Psoas muscle (tissue), 8 donors: ENCODE measurements around the gene CDK17. TPM values are rescaled to one million over a fixed set of nuclear protein-coding genes. Genes with fewer than 3 reads are reported as not detected.

Source experiments
- ATAC-seq, 4 donors: fragments of 200-7000 bp; cut with Tn5 transposase; one replicate each; pipeline ENCODE4 v1.9.1; 2020; ENCODE audit warnings: moderate library complexity in 3 of 4, mild to moderate bottlenecking in 2 of 4
- DNase-seq, 2 donors: peaks; one replicate each; pipeline ENCODE4 v3.0.0-alpha.2; 2020
- H3K27ac ChIP-seq: fragments of 200-600 bp; one replicate; pipeline ENCODE4 v1.8.0; 2022
- H3K27me3 ChIP-seq, 3 donors: fragments of 200-600 bp in 1 of 3; one replicate each; pipeline versions ENCODE4 v1.6.1 to v1.8.0; 2013 to 2022; ENCODE audit warnings: low read length in 2 of 3, mild to moderate bottlenecking in 2 of 3, moderate library complexity in 1 of 3; ENCODE audit not compliant: insufficient read depth in 3 of 3
- H3K36me3 ChIP-seq, 2 donors: fragments of 200-600 bp in 1 of 2; one replicate each; pipeline versions ENCODE4 v1.6.1 to v1.8.0; 2013 to 2022; ENCODE audit warnings: low read depth in 1 of 2, mild to moderate bottlenecking in 1 of 2, moderate library complexity in 1 of 2; ENCODE audit not compliant: insufficient read depth in 1 of 2
- H3K4me1 ChIP-seq: fragments of 200-600 bp; one replicate; pipeline ENCODE4 v1.8.0; 2022
- H3K4me3 ChIP-seq: fragments of 200-600 bp; one replicate; pipeline ENCODE4 v1.8.0; 2022; ENCODE audit warnings: mild to moderate bottlenecking
- H3K9me3 ChIP-seq: fragments of 200-600 bp; one replicate; pipeline ENCODE4 v1.8.0; 2022
- CTCF ChIP-seq: fragments of 200-600 bp; IDR thresholded peaks from one replicate; pipeline ENCODE4 v1.8.0; 2022; ENCODE audit warnings: antibody characterized with exemption
- WGBS, 3 donors: extraction: QIAGEN DNeasy Blood & Tissue Kit; methylation state at CpG; one replicate each; pipeline versions ENCODE4 v1.1.6 to v1.1.7; 2013; 5-methylcytosine and 5-hydroxymethylcytosine counted together
- intact Hi-C, 2 donors: fragments of 100-400 bp; cut with DNase I; formaldehyde crosslinking; loops; one replicate each; pipeline versions ENCODE4 v1.11.0 to v1.14.2; 2022
- polyA plus RNA-seq, 3 donors: library from polyadenylated mRNA; stranded (reverse); fragments of 200-250 nt; gene quantifications; one replicate each; pipeline ENCODE4 v1.2.3, GENCODE V29; 2013
- total RNA-seq, 4 donors: library from RNA; stranded (reverse); fragmentation: NEBNext Ultra II Directional in 2 of 4; extraction: Animal tissue kit (Norgen Biotek cat#: 25700) in 2 of 4; gene quantifications; one replicate each; pipeline versions ENCODE4 v1.2.1 to v1.2.4, GENCODE V29; 2021 to 2023
- donor health status: healthy with polysubstance abuse.
- donor health status: DM: no; HTN: no; CAD: no; lungs with moderate emphysema.
- donor health status: Bipolar disorder and iron deficiency.
- donor health status: healthy.
- donor health status: DM: yes; HTN: yes; CAD: no.
- donor health status: DM: no; HTN: no; CAD: no.
- donor health status: DM: no; HTN: no; CAD: no.
- donor health status: DM: yes; HTN: yes; CAD: no.

The CDK17 gene
- total and polyA plus RNA-seq, 7 donors = 7.2 to 21.4 (median 13.3) TPM

- intact Hi-C loops = loop anchor here in 1 of 2 donors (10.0 kb wide), 1 partner anchor 102 kb away; no protein-coding TSS in a partner anchor
- Histone ChIP-seq H3K9me3 (no peaks in the 10 kb centered on the region), H3K36me3 (peaks cover 2 to 67% of the 10 kb centered on the region in 2 donors), H3K4me3 (no peak overlapping the region), H3K27ac (no peak overlapping the region), H3K27me3 (no peaks in the 10 kb centered on the region), H3K4me1 (no peaks in the 10 kb centered on the region)
- no peak for TF ChIP-seq CTCF
- 96 to 98% (median 97%) methylated on average over 2 of the region's 2 CpGs for WGBS, 3 donors
- ATAC-seq (no peak), DNase-seq (no peak)
These were observed 107.1 kb downstream of the CDK17 start for GRCh38 chr12:96293093-96293492.

GRCh38 chr12:96289067-96289466, 111.2 kb downstream of the CDK17 start:
- no peak overlapping the region for H3K4me3 ChIP-seq
- intact Hi-C loops = no loop called here
- no peaks in the 10 kb centered on the region for H3K27me3 ChIP-seq
- no peaks in the 10 kb centered on the region for H3K4me1 ChIP-seq
- 78 to 89% (median 88%) methylated on average over 5 of the region's 5 CpGs for WGBS, 3 donors
- no peak for TF ChIP-seq CTCF
- DNase-seq (no peak), ATAC-seq (no peak)
- peaks cover 2 to 83% of the 10 kb centered on the region in 2 donors for H3K36me3 ChIP-seq
- no peaks in the 10 kb centered on the region for H3K9me3 ChIP-seq
- H3K27ac ChIP-seq = no peak overlapping the region

- Histone ChIP-seq H3K9me3 (no peaks in the 10 kb centered on the region), H3K27me3 (no peaks in the 10 kb centered on the region), H3K36me3 (peaks cover 6 to 96% of the 10 kb centered on the region in 2 donors), H3K4me1 (no peaks in the 10 kb centered on the region), H3K27ac (no peak overlapping the region), H3K4me3 (no peak overlapping the region)
- intact Hi-C loops = no loop called here
- TF ChIP-seq CTCF = no peak
- no peak for DNase-seq
- no peak for ATAC-seq
These were observed 115.1 kb downstream of the CDK17 start for GRCh38 chr12:96285158-96285557.

GRCh38 chr12:96274331-96274730, 125.9 kb downstream of the CDK17 start:
- H3K27ac ChIP-seq = no peak overlapping the region
- H3K4me3 ChIP-seq = no peak overlapping the region
- no peak for ATAC-seq
- no peak for DNase-seq
- TF ChIP-seq CTCF = no peak
- intact Hi-C loops = no loop called here
- H3K27me3 ChIP-seq = no peaks in the 10 kb centered on the region
- H3K4me1 ChIP-seq = no peaks in the 10 kb centered on the region
- H3K36me3 ChIP-seq = peaks cover 4 to 51% of the 10 kb centered on the region in 2 donors
- H3K9me3 ChIP-seq = no peaks in the 10 kb centered on the region

- intact Hi-C loops = no loop called here
- Histone ChIP-seq H3K9me3 (no peaks in the 10 kb centered on the region), H3K4me3 (no peak overlapping the region), H3K27ac (no peak overlapping the region), H3K27me3 (no peaks in the 10 kb centered on the region), H3K36me3 (peaks cover 4 to 52% of the 10 kb centered on the region in 2 donors), H3K4me1 (no peaks in the 10 kb centered on the region)
- 79 to 90% (median 88%) methylated on average over 8 of the region's 8 CpGs for WGBS, 3 donors
- no peak for TF ChIP-seq CTCF
- DNase-seq = no peak
- no peak for ATAC-seq
These were observed 128.6 kb downstream of the CDK17 start for GRCh38 chr12:96271469-96272199.
